Stimulated activated CD4-positive, alpha-beta T cell treated with anti-CD3 and anti-CD28 coated beads, TNF-alpha, amount 100 ng/mL, for 48 hours (primary cell): Measurements from ENCODE around the gene SEMA4A.
"Not testable (repeated sequence)": the region's sequence is repeated elsewhere in the genome, so short reads cannot be mapped to it uniquely, and the experiment has no call there.

ENCODE experiments used
- DNase-seq, 3 donors: peaks; one replicate each; pipeline ENCODE4 v3.0.0-alpha.2; 2020; ENCODE audit warnings: low read depth in 3 of 3

SEMA4A gene

GRCh38 chr1:156153362-156153761 lies at the start of gene SEMA4A:
TSS of gene SEMA4A (plus strand) at chr1:156153585. CDS start at chr1:156154579, 994 bp downstream.
- no peak for DNase-seq

GRCh38 chr1:156104065-156104810 lies 49.1 kb upstream of the SEMA4A start:
- DNase-seq, result no peak

- DNase-seq, result no peak
Observed at GRCh38 chr1:156104861-156105832, 48.2 kb upstream of the SEMA4A start.

GRCh38 chr1:156106624-156107488 lies 46.5 kb upstream of the SEMA4A start:
- DNase-seq, result no peak

- no peak for DNase-seq
Observed at GRCh38 chr1:156108057-156108456, 45.3 kb upstream of the SEMA4A start.

GRCh38 chr1:156108664-156109241 lies 44.6 kb upstream of the SEMA4A start:
- DNase-seq, result no peak

- DNase-seq, result no peak
Observed at GRCh38 chr1:156110252-156110651, 43.1 kb upstream of the SEMA4A start.

- no peak for DNase-seq
Observed at GRCh38 chr1:156111355-156111962, 41.9 kb upstream of the SEMA4A start.

GRCh38 chr1:156112276-156113137 lies 40.9 kb upstream of the SEMA4A start:
- DNase-seq, result no peak

GRCh38 chr1:156113282-156113950 lies 40.0 kb upstream of the SEMA4A start:
- DNase-seq, result no peak

- DNase-seq, result peak; percentile 56 to 72 (median 60)
Observed at GRCh38 chr1:156114101-156114918, 39.1 kb upstream of the SEMA4A start, which contains the start of gene LMNA. TSS of gene LMNA (plus strand) at chr1:156114711. CDS start at chr1:156114919, 208 bp downstream.

GRCh38 chr1:156114919-156115513 lies 38.4 kb upstream of the SEMA4A start:
- DNase-seq, result no peak

- no peak for DNase-seq
Observed at GRCh38 chr1:156115514-156116374, 37.6 kb upstream of the SEMA4A start.

GRCh38 chr1:156116731-156117130 lies 36.7 kb upstream of the SEMA4A start:
- DNase-seq, result not testable (repeated sequence)

GRCh38 chr1:156117414-156118176 lies 35.8 kb upstream of the SEMA4A start:
- DNase-seq, result no peak

- no peak for DNase-seq
Observed at GRCh38 chr1:156118177-156118868, 35.1 kb upstream of the SEMA4A start.
